Stimulated activated CD8-positive, alpha-beta memory T cell treated with anti-CD3 and anti-CD28 coated beads, Interleukin-15, amount 100 ng/mL, for 4 hours (primary cell): ENCODE measurements around the gene GOLGA6L26.
"Not testable (repeated sequence)": the region's sequence is repeated elsewhere in the genome, so short reads cannot be mapped to it uniquely, and the experiment has no call there.

Source experiments
- DNase-seq, 2 donors: peaks; one replicate each; pipeline ENCODE4 v3.0.0-alpha.2; 2020; ENCODE audit warnings: low read depth in 2 of 2

GOLGA6L26 gene

GRCh38 chr15:23334096-23334495 is at the start of gene GOLGA6L26:
Gene GOLGA6L26 (minus strand): TSS chr15:23334196. CDS start chr15:23334135, 61 bp downstream.
- not testable (repeated sequence) for DNase-seq

GRCh38 chr15:23381192-23381591 is 47.2 kb upstream of the GOLGA6L26 start:
- not testable (repeated sequence) for DNase-seq

GRCh38 chr15:23380700-23381099 is 46.7 kb upstream of the GOLGA6L26 start:
- not testable (repeated sequence) for DNase-seq

GRCh38 chr15:23378946-23379345 is 45.0 kb upstream of the GOLGA6L26 start:
- not testable (repeated sequence) for DNase-seq

- not testable (repeated sequence) for DNase-seq
Measured at GRCh38 chr15:23374226-23374625, 40.2 kb upstream of the GOLGA6L26 start.

- not testable (repeated sequence) for DNase-seq
Measured at GRCh38 chr15:23372891-23373600, 39.0 kb upstream of the GOLGA6L26 start.

GRCh38 chr15:23372284-23372683 is 38.3 kb upstream of the GOLGA6L26 start:
- no peak for DNase-seq

GRCh38 chr15:23371868-23372267 is 37.9 kb upstream of the GOLGA6L26 start:
- not testable (repeated sequence) for DNase-seq

- not testable (repeated sequence) for DNase-seq
Measured at GRCh38 chr15:23371134-23371533, 37.1 kb upstream of the GOLGA6L26 start.

- DNase-seq, result no peak
Measured at GRCh38 chr15:23370578-23370977, 36.6 kb upstream of the GOLGA6L26 start.

- not testable (repeated sequence) for DNase-seq
Measured at GRCh38 chr15:23364261-23364660, 30.3 kb upstream of the GOLGA6L26 start.

- DNase-seq, result not testable (repeated sequence)
Measured at GRCh38 chr15:23362622-23363021, 28.6 kb upstream of the GOLGA6L26 start.

- not testable (repeated sequence) for DNase-seq
Measured at GRCh38 chr15:23354448-23354847, 20.5 kb upstream of the GOLGA6L26 start, which contains the start of gene GOLGA8S. Gene GOLGA8S (plus strand): TSS chr15:23354748. CDS start chr15:23354810, 62 bp downstream.

GRCh38 chr15:23311233-23311632 is 22.8 kb downstream of the GOLGA6L26 start:
- DNase-seq, result not testable (repeated sequence)

- DNase-seq, result not testable (repeated sequence)
Measured at GRCh38 chr15:23305921-23306320, 28.1 kb downstream of the GOLGA6L26 start.

GRCh38 chr15:23304805-23305204 is 29.2 kb downstream of the GOLGA6L26 start:
- DNase-seq, result not testable (repeated sequence)

GRCh38 chr15:23304267-23304666 is 29.7 kb downstream of the GOLGA6L26 start:
- DNase-seq, result not testable (repeated sequence)

GRCh38 chr15:23303654-23304053 is 30.3 kb downstream of the GOLGA6L26 start:
- DNase-seq, result peak in 1 of 2 donors; percentile 16

- DNase-seq, result not testable (repeated sequence)
Measured at GRCh38 chr15:23303246-23303645, 30.8 kb downstream of the GOLGA6L26 start.
